Esophagus squamous epithelium (tissue), 5 donors: ENCODE data around the gene THBS2. TPM values are rescaled to one million over a fixed set of nuclear protein-coding genes. Genes with fewer than 3 reads are reported as not detected.

Source experiments
- DNase-seq: peaks from one replicate; lab custom pipeline; 2025; lab: John Stamatoyannopoulos, UW
- H3K27ac ChIP-seq, 4 donors: fragments of 200-600 bp; sonication (generic); one replicate each; pipeline ENCODE4 v1.5.1; 2016 to 2019; ENCODE audit warnings: mild to moderate bottlenecking in 1 of 4
- H3K27me3 ChIP-seq, 4 donors: fragments of 200-600 bp; sonication (generic); 1 replicate in 3 of 4; 2 replicates in 1 of 4; pipeline versions ENCODE4 v1.5.1 to v1.6.0; 2017 to 2021; ENCODE audit warnings: antibody characterized with exemption in 1 of 4
- H3K36me3 ChIP-seq, 3 donors: fragments of 200-600 bp; sonication (generic); one replicate each; pipeline ENCODE4 v1.5.1; 2016 to 2019
- H3K4me1 ChIP-seq, 3 donors: fragments of 200-600 bp; sonication (generic); one replicate each; pipeline ENCODE4 v1.5.1; 2017 to 2019
- H3K4me3 ChIP-seq, 4 donors: fragments of 200-600 bp; sonication (generic); 1 replicate in 3 of 4; 2 replicates in 1 of 4; pipeline ENCODE4 v1.5.1; 2016 to 2019; ENCODE audit warnings: mild to moderate bottlenecking in 2 of 4, moderate library complexity in 1 of 4
- H3K9me3 ChIP-seq, 3 donors: fragments of 200-600 bp; sonication (generic); one replicate each; pipeline ENCODE4 v1.5.1; 2016 to 2019
- POLR2A ChIP-seq, 4 donors: fragments of 450-650 bp; IDR thresholded peaks; one replicate each; pipeline ENCODE4 v1.6.1; 2017; ENCODE audit warnings: antibody characterized with exemption in 4 of 4, mild to moderate bottlenecking in 4 of 4, moderate library complexity in 3 of 4
- WGBS, 2 donors: methylation state at CpG; one replicate each; pipeline ENCODE4 v1.1.5; 2018; 5-methylcytosine and 5-hydroxymethylcytosine counted together
- intact Hi-C: fragments of 100-400 bp; cut with DNase I; formaldehyde crosslinking; loops from one replicate; pipeline ENCODE4 v1.15.0; 2022
- total RNA-seq, 4 donors: library from RNA; depleted of rRNA; stranded (reverse); fragments of >200 nt; gene quantifications; one replicate each; pipeline ENCODE4 v1.1.0, GENCODE V29; 2016
- TF ChIP-seq, protein P1 (sequence below), 6 experiments: fragments of 450-650 bp in 4 of 6; fragments of 200-600 bp in 2 of 6; sonication (generic) in 2 of 6; IDR thresholded peaks; one replicate each; pipeline ENCODE4 v1.5.1; 2016 to 2019; ENCODE audit warnings: antibody characterized with exemption in 6 of 6, mild to moderate bottlenecking in 4 of 6, moderate library complexity in 4 of 6
- donor health status: DM: yes; HTN: yes; CAD: no.

Gene THBS2
- total RNA-seq, 4 donors from 2014 or later = 4.3 to 35.7 (median 25.5) TPM

DNA sequence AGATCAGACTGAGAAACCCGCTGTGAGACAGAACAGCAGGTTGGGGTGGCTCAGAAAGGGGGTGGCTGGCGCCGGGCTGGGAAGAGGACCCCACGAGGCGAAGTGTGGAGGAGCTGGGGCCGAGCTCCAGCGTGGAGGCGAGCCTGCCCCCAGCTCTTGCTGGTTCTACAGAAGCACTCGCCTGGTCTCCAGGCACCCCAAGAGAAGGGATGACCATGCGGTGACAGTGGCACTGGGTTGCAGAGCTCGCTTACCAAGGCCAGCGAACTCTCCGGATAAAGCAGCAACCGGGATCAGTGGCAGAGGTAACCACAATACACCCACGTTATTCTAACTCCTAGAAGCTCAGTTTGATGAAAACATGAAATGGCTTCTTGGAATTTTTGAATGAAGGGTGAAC lies 26.5 kb downstream of the THBS2 start:
- H3K36me3 ChIP-seq = peaks cover 0 to 43% (median 0%) of the 10 kb centered on the region in 3 donors
- intact Hi-C loops = no loop called here
- TF ChIP-seq POLR2A (IDR thresholded peaks at IDR 0.05) = no peak
- H3K4me1 ChIP-seq = peaks cover 0 to 31% (median 6%) of the 10 kb centered on the region in 3 donors
- DNase-seq = no peak
- H3K9me3 ChIP-seq = no peaks in the 10 kb centered on the region
- no peaks in the 10 kb centered on the region for H3K27me3 ChIP-seq
- H3K4me3 ChIP-seq = no peak overlapping the region
- WGBS, 2 donors = 88 to 91% methylated on average over 14 to 15 of the region's 15 CpGs
- no peak overlapping the region for H3K27ac ChIP-seq

DNA sequence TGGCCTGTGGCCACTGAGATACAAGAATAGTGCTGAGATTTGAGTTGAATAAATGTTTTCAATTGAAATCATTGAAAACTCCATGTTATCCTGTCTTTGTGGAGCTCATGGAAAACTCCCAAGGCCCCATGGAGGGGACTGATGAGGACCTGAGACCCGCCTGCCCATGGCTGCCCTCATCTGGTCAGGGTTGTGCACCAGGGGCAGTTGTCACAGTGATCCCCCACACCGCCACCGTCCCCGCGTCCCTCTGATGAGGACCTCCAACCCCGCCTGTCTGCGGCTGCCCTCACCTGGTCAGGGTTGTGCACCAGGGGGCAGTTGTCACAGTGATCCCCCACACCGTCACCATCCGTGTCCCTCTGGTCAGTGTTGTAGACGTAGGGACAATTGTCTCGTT lies 27.8 kb downstream of the THBS2 start:
- Histone ChIP-seq H3K36me3 (peaks cover 0 to 47% (median 0%) of the 10 kb centered on the region in 3 donors), H3K4me3 (no peak overlapping the region), H3K27ac (no peak overlapping the region), H3K4me1 (peaks cover 0 to 31% (median 6%) of the 10 kb centered on the region in 3 donors), H3K9me3 (no peaks in the 10 kb centered on the region), H3K27me3 (no peaks in the 10 kb centered on the region)
- TF ChIP-seq, protein P1, sequence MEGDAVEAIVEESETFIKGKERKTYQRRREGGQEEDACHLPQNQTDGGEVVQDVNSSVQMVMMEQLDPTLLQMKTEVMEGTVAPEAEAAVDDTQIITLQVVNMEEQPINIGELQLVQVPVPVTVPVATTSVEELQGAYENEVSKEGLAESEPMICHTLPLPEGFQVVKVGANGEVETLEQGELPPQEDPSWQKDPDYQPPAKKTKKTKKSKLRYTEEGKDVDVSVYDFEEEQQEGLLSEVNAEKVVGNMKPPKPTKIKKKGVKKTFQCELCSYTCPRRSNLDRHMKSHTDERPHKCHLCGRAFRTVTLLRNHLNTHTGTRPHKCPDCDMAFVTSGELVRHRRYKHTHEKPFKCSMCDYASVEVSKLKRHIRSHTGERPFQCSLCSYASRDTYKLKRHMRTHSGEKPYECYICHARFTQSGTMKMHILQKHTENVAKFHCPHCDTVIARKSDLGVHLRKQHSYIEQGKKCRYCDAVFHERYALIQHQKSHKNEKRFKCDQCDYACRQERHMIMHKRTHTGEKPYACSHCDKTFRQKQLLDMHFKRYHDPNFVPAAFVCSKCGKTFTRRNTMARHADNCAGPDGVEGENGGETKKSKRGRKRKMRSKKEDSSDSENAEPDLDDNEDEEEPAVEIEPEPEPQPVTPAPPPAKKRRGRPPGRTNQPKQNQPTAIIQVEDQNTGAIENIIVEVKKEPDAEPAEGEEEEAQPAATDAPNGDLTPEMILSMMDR (IDR thresholded peaks at IDR 0.05) = no peak
- TF ChIP-seq POLR2A (IDR thresholded peaks at IDR 0.05) = no peak
- 92 to 97% methylated on average over 6 to 10 of the region's 11 CpGs for WGBS, 2 donors
- no peak for DNase-seq
- intact Hi-C loops = no loop called here

DNA sequence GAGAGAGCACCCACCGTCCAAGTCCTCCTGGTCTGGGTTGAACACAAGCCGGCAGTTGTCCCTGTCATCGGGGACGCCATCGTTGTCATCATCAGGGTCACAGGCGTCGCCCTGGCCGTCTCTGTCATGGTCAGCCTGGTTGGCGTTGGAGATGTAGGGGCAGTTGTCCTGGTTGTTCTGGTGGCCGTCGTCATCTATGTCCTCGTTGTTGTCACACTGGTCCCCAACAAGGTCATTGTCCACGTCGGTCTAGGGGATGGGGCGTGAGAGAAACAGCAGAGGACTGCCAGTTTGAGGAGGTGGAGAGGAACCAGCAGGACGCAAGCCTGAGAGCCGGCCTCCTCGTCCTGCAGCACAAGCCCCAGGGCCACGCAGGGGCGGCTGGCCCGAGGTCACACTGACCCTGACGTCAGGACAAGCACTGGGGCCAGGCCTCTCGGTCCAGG lies 28.5 kb downstream of the THBS2 start:
- Histone ChIP-seq H3K4me1 (peaks cover 0 to 28% (median 6%) of the 10 kb centered on the region in 3 donors), H3K27me3 (no peaks in the 10 kb centered on the region), H3K36me3 (peaks cover 0 to 54% (median 0%) of the 10 kb centered on the region in 3 donors), H3K9me3 (no peaks in the 10 kb centered on the region), H3K27ac (no peak overlapping the region), H3K4me3 (no peak overlapping the region)
- no peak for DNase-seq
- 91 to 94% methylated on average over 9 to 19 of the region's 23 CpGs for WGBS, 2 donors
- intact Hi-C loops = no loop called here
- no peak for TF ChIP-seq POLR2A (IDR thresholded peaks at IDR 0.05)
- TF ChIP-seq, protein P1 (IDR thresholded peaks at IDR 0.05) = no peak

DNA sequence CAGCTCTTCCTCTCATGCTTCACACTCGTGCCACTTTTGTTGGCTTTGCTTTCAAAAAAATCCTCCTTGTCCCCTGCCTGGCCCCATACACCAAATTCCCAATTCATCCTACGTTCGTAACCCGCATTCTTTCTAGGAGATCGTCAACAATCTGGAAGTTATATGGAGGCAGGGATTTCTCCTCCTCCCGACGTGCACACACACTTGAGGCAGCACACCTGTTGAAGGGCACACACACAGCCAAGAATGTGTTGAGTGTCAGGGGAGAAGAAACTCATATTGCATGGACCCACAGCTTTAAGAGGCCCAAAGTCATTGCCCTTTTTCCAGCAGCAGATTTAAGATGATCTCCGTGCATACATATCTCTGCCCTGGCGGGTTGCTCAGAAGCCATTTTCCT lies 28.9 kb downstream of the THBS2 start:
- Histone ChIP-seq H3K4me3 (no peak overlapping the region), H3K36me3 (peaks cover 0 to 54% (median 0%) of the 10 kb centered on the region in 3 donors), H3K9me3 (no peaks in the 10 kb centered on the region), H3K27ac (peak overlapping the region in 1 of 4 donors; percentile 49), H3K27me3 (no peaks in the 10 kb centered on the region), H3K4me1 (peaks cover 0 to 24% (median 6%) of the 10 kb centered on the region in 3 donors)
- intact Hi-C loops = no loop called here
- TF ChIP-seq, protein P1 (IDR thresholded peaks at IDR 0.05) = no peak
- TF ChIP-seq POLR2A (IDR thresholded peaks at IDR 0.05) = no peak
- no peak for DNase-seq
- WGBS, 2 donors = 81% methylated on average over 4 to 9 of the region's 9 CpGs

DNA sequence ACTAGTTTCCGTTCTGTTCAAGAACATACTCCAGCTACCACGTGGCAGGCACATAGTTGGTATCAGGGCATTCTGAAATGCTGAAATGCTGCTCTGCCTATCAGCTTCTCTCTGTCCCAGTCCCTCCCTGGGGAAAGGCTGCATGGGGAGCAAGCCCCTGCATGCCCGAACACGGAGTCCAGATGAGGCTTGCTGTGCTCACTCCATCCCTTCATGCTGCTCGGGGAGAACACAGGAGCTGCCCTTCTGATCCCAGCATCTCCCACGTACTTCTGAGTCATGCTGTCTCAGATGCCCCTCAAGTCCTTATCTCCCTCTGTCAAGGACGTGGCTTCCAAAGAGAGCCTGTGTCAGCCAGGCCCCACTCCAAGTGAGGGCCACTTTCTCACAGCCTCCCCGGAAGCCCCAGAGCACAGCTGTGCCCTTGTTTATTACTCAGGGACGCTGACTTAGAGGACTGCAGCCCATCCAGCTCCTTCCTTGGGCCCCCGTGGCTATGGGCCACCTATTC lies 29.4 kb downstream of the THBS2 start:
- intact Hi-C loops = no loop called here
- Histone ChIP-seq H3K27ac (peak overlapping the region in 1 of 4 donors; percentile 49), H3K9me3 (no peaks in the 10 kb centered on the region), H3K36me3 (peaks cover 0 to 56% (median 0%) of the 10 kb centered on the region in 3 donors), H3K4me1 (peaks cover 0 to 19% (median 6%) of the 10 kb centered on the region in 3 donors), H3K4me3 (no peak overlapping the region), H3K27me3 (no peaks in the 10 kb centered on the region)
- 38 to 45% methylated on average over 6 to 8 of the region's 10 CpGs for WGBS, 2 donors
- TF ChIP-seq POLR2A (IDR thresholded peaks at IDR 0.05) = no peak
- TF ChIP-seq, protein P1 (IDR thresholded peaks at IDR 0.05) = no peak
- no peak for DNase-seq
